HG03457 (cell line): ENCODE data around the gene CSK.

Source experiments
- ATAC-seq: cut with Tn5 transposase; IDR thresholded peaks from one replicate; pipeline ENCODE4 v1.9.1; 2021; ENCODE audit warnings: moderate number of reproducible peaks; ENCODE audit not compliant: unreplicated experiment

CSK gene

GRCh38 chr15:74840851-74841775 lies 59.2 kb downstream of the CSK start:
- ATAC-seq: no peak

- no peak for ATAC-seq
Measured at GRCh38 chr15:74841891-74842373, 60.1 kb downstream of the CSK start.

GRCh38 chr15:74842581-74843444 lies 60.9 kb downstream of the CSK start, which contains the start of gene ULK3:
ULK3 (minus strand) TSS chr15:74843156; CDS start chr15:74843105, 51 bp downstream.
- peak; percentile 60 for ATAC-seq

- no peak for ATAC-seq
Measured at GRCh38 chr15:74843445-74843828, 61.6 kb downstream of the CSK start.

- ATAC-seq: no peak
Measured at GRCh38 chr15:74843891-74844299, 62.0 kb downstream of the CSK start.

GRCh38 chr15:74844319-74845207 lies 62.7 kb downstream of the CSK start:
- ATAC-seq: no peak

GRCh38 chr15:74845208-74845568 lies 63.3 kb downstream of the CSK start:
- no peak for ATAC-seq

- no peak for ATAC-seq
Measured at GRCh38 chr15:74845581-74845980, 63.7 kb downstream of the CSK start.

GRCh38 chr15:74847432-74847831 lies 65.6 kb downstream of the CSK start:
- no peak for ATAC-seq

- no peak for ATAC-seq
Measured at GRCh38 chr15:74850393-74850792, 68.5 kb downstream of the CSK start.

GRCh38 chr15:74851960-74852359 lies 70.1 kb downstream of the CSK start:
- no peak for ATAC-seq
